MM.1S (cell line): ENCODE measurements around the gene SLC51A.
"Not testable (repeated sequence)": the region's sequence is repeated elsewhere in the genome, so short reads cannot be mapped to it uniquely, and the experiment has no call there.

Experiments used
- DNase-seq: peaks from one replicate; pipeline ENCODE4 v3.0.0-alpha.2; 2015
- H2AFZ ChIP-seq: fragments of 300-600 bp; sonication (generic); 2 replicates; pipeline ENCODE4 v1.6.0; 2016; ENCODE audit warnings: antibody characterized with exemption, low read length
- H3F3A ChIP-seq: fragments of 300-600 bp; sonication (generic); 2 replicates; pipeline ENCODE4 v1.6.1; 2016; ENCODE audit warnings: mild to moderate bottlenecking, antibody characterized with exemption, low read length, moderate library complexity, mixed read lengths; ENCODE audit not compliant: insufficient read depth
- H3K27ac ChIP-seq: fragments of 300-600 bp; sonication (generic); 2 replicates; pipeline ENCODE4 v1.5.1; 2016; ENCODE audit warnings: mild to moderate bottlenecking, low read length
- H3K27me3 ChIP-seq: fragments of 300-600 bp; sonication (generic); replicated peaks from 2 replicates; pipeline ENCODE4 v1.6.0; 2016; ENCODE audit warnings: low read length; ENCODE audit not compliant: insufficient read depth
- H3K36me3 ChIP-seq: fragments of 300-600 bp; sonication (generic); replicated peaks from 2 replicates; pipeline ENCODE4 v1.6.1; 2016; ENCODE audit warnings: mild to moderate bottlenecking, low read length, mixed read lengths; ENCODE audit not compliant: insufficient read depth
- H3K4me1 ChIP-seq: fragments of 300-600 bp; sonication (generic); 2 replicates; pipeline ENCODE4 v1.6.1; 2016; ENCODE audit warnings: low read length, mixed read lengths
- H3K4me2 ChIP-seq: fragments of 300-600 bp; sonication (generic); 2 replicates; pipeline ENCODE4 v1.6.0; 2016; ENCODE audit warnings: low read depth, low read length
- H3K4me3 ChIP-seq: fragments of 300-600 bp; sonication (generic); 2 replicates; pipeline ENCODE4 v1.5.1; 2016; ENCODE audit warnings: low read length, mixed read lengths
- H3K79me2 ChIP-seq: fragments of 300-600 bp; sonication (generic); 2 replicates; pipeline ENCODE4 v1.6.1; 2016; ENCODE audit warnings: mixed run types, low read length, mixed read lengths
- H3K9ac ChIP-seq: fragments of 300-600 bp; sonication (generic); 2 replicates; pipeline ENCODE4 v1.6.1; 2016; ENCODE audit warnings: low read length, mixed read lengths
- H3K9me2 ChIP-seq: fragments of 300-600 bp; sonication (generic); replicated peaks from 2 replicates; pipeline ENCODE4 v1.6.1; 2016; ENCODE audit warnings: mild to moderate bottlenecking, low read length, mixed read lengths; ENCODE audit not compliant: insufficient read depth
- H3K9me3 ChIP-seq: fragments of 300-600 bp; sonication (generic); replicated peaks from 2 replicates; pipeline ENCODE4 v1.6.1; 2016; ENCODE audit warnings: mild to moderate bottlenecking, low read length, mixed read lengths; ENCODE audit not compliant: insufficient read depth
- H4K20me1 ChIP-seq: fragments of 300-600 bp; sonication (generic); 2 replicates; pipeline ENCODE4 v1.6.1; 2016; ENCODE audit warnings: mild to moderate bottlenecking, low read length, moderate library complexity, mixed read lengths; ENCODE audit not compliant: insufficient read depth
- CTCF ChIP-seq: fragments of 300-600 bp; sonication (generic); IDR thresholded peaks from 2 replicates; pipeline ENCODE4 v1.5.1; 2016; ENCODE audit warnings: antibody characterized with exemption, low read length, mixed read lengths
- EZH2 ChIP-seq: fragments of 300-600 bp; sonication (generic); optimal IDR thresholded peaks from 2 replicates; pipeline ENCODE3; 2017; ENCODE audit warnings: low read depth, mild to moderate bottlenecking, antibody characterized with exemption, low read length, mixed read lengths
- EZH2phosphoT487 ChIP-seq: fragments of 300-600 bp; sonication (generic); IDR thresholded peaks from 2 replicates; pipeline ENCODE4 v1.6.1; 2018; ENCODE audit warnings: antibody characterized with exemption, low read length

Gene SLC51A

GRCh38 chr3:196198771-196199753 is 17.3 kb upstream of the SLC51A start:
- Histone ChIP-seq H3K79me2 (no peaks in the 10 kb centered on the region), H3K4me2 (no peak overlapping the region)

GRCh38 chr3:196202516-196202970 is 13.8 kb upstream of the SLC51A start:
- Histone ChIP-seq H3K9me3 (no peaks in the 10 kb centered on the region), H3K4me1 (peaks cover 12% of the 10 kb centered on the region), H3K27ac (peak overlapping the region; percentile 9; the same call in 1 of the 2 replicates), H2AFZ (0 out of 2 replicates have a peak overlapping the region, but pooled peaks have one; percentile 5), H4K20me1 (no peaks in the 10 kb centered on the region), H3K4me3 (no peak overlapping the region), H3K27me3 (no peaks in the 10 kb centered on the region), H3F3A (no peaks in the 10 kb centered on the region), H3K79me2 (no peaks in the 10 kb centered on the region), H3K36me3 (no peaks in the 10 kb centered on the region), H3K4me2 (peak overlapping the region; percentile 15; the same call in 1 of the 2 replicates), H3K9me2 (no peaks in the 10 kb centered on the region), H3K9ac (no peak overlapping the region)
- no peak for TF ChIP-seq CTCF
- peak; percentile 88 for DNase-seq

More at GRCh38 chr3:196198771-196199753, 17.3 kb upstream of the SLC51A start:
- no peak overlapping the region for H3K27ac ChIP-seq
- H4K20me1 ChIP-seq: no peaks in the 10 kb centered on the region
- H3K9me2 ChIP-seq: no peaks in the 10 kb centered on the region
- peaks cover 9% of the 10 kb centered on the region for H3K4me1 ChIP-seq
- no peak overlapping the region for H3K9ac ChIP-seq
- no peak overlapping the region for H3K4me3 ChIP-seq
- H3K36me3 ChIP-seq: no peaks in the 10 kb centered on the region
- no peak overlapping the region for H2AFZ ChIP-seq
- H3F3A ChIP-seq: no peaks in the 10 kb centered on the region
- no peak for DNase-seq
- H3K27me3 ChIP-seq: no peaks in the 10 kb centered on the region
- no peaks in the 10 kb centered on the region for H3K9me3 ChIP-seq
- TF ChIP-seq CTCF (peak; percentile 32), EZH2phosphoT487 (no peak), EZH2 (no peak)

GRCh38 chr3:196203846-196204245 is 12.5 kb upstream of the SLC51A start:
- TF ChIP-seq EZH2phosphoT487 (no peak), EZH2 (no peak), CTCF (no peak)
- no peaks in the 10 kb centered on the region for H3K9me3 ChIP-seq
- H3K9me2 ChIP-seq: no peaks in the 10 kb centered on the region
- no peaks in the 10 kb centered on the region for H3F3A ChIP-seq
- H3K4me2 ChIP-seq: no peak overlapping the region
- no peaks in the 10 kb centered on the region for H3K27me3 ChIP-seq
- H2AFZ ChIP-seq: no peak overlapping the region
- no peaks in the 10 kb centered on the region for H3K36me3 ChIP-seq
- no peaks in the 10 kb centered on the region for H4K20me1 ChIP-seq
- peaks cover 12% of the 10 kb centered on the region for H3K4me1 ChIP-seq
- no peaks in the 10 kb centered on the region for H3K79me2 ChIP-seq
- no peak overlapping the region for H3K27ac ChIP-seq
- no peak overlapping the region for H3K4me3 ChIP-seq
- no peak overlapping the region for H3K9ac ChIP-seq
- no peak for DNase-seq

- not testable (repeated sequence) for H2AFZ ChIP-seq, H3K36me3 ChIP-seq, H3K9me3 ChIP-seq, H3K4me2 ChIP-seq, H3K4me3 ChIP-seq, DNase-seq, H4K20me1 ChIP-seq, H3K9me2 ChIP-seq, H3K27ac ChIP-seq, H3K9ac ChIP-seq, H3F3A ChIP-seq, H3K79me2 ChIP-seq, H3K27me3 ChIP-seq
- peaks cover 12% of the 10 kb centered on the region for H3K4me1 ChIP-seq
These were observed 10.7 kb upstream of the SLC51A start for GRCh38 chr3:196205442-196206205.
